ENCODE results near the gene SPAG17. TPM values are rescaled to one million over a fixed set of nuclear protein-coding genes. Genes with fewer than 3 reads are reported as not detected.

SPAG17 gene
- total RNA-seq, 4 donors from 2014 or later = not detected

DNA sequence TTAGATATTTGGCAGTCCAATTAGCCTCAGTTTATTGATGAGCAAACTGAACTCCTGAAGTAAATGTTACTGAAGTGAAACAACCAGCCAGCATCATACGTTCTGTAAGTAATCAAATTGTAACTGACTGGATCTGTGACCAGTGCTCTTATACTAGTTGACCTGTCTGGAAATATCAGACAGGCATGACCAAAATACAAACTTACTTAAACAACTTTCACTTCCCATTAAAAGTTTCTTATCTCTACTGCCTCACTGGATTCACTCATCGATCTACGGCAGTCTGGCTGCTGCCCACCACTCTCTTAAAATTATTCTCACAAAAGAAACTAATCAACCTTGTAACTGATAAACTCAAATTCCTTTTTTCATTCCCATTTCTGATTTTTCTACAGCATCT, 199.1 kb downstream of the SPAG17 start:
- no peak overlapping the region for H3K4me3 ChIP-seq
- no peaks in the 10 kb centered on the region for H3K36me3 ChIP-seq
- in situ Hi-C loops (cut with MboI; ENCODE audit: low sequenced_read_pairs in 4 of 4) = no loop called here
- H3K27me3 ChIP-seq = no peaks in the 10 kb centered on the region
- H3K9me3 ChIP-seq = no peaks in the 10 kb centered on the region
- TF ChIP-seq POLR2A (IDR thresholded peaks at IDR 0.05) = no peak
- ATAC-seq (no peak), DNase-seq (no peak)
- H3K4me1 ChIP-seq = no peaks in the 10 kb centered on the region
- intact Hi-C loops (cut with DNase I; ENCODE audit: low total_unique reads) = no loop called here
- H3K27ac ChIP-seq = no peak overlapping the region

DNA sequence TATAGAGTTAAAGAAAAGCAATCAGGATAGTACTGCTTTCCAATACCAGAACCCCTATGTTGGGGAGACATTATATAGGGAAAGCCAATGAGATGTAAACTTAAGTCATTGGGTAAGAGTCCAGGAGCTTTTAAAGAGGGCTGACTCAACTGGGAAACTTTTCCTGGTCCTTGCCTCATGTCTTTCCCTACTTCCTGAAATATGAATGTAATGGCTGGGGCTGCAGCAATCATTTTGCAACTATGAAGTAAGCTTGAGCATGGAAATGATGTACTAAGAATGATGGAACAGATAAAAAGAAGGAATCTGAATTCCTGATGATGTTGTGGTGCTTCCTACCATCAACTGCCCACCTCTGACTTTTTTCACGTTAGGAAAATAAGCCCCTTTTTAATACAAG, 199.8 kb downstream of the SPAG17 start:
- intact Hi-C loops (cut with DNase I; ENCODE audit: low total_unique reads) (no loop called here), in situ Hi-C loops (cut with MboI; ENCODE audit: low sequenced_read_pairs in 4 of 4) (no loop called here)
- no peak for TF ChIP-seq POLR2A (IDR thresholded peaks at IDR 0.05)
- TF ChIP-seq, protein P1, sequence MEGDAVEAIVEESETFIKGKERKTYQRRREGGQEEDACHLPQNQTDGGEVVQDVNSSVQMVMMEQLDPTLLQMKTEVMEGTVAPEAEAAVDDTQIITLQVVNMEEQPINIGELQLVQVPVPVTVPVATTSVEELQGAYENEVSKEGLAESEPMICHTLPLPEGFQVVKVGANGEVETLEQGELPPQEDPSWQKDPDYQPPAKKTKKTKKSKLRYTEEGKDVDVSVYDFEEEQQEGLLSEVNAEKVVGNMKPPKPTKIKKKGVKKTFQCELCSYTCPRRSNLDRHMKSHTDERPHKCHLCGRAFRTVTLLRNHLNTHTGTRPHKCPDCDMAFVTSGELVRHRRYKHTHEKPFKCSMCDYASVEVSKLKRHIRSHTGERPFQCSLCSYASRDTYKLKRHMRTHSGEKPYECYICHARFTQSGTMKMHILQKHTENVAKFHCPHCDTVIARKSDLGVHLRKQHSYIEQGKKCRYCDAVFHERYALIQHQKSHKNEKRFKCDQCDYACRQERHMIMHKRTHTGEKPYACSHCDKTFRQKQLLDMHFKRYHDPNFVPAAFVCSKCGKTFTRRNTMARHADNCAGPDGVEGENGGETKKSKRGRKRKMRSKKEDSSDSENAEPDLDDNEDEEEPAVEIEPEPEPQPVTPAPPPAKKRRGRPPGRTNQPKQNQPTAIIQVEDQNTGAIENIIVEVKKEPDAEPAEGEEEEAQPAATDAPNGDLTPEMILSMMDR (IDR thresholded peaks at IDR 0.05 in 4 of 5, conservative IDR thresholded peaks at IDR 0.05 in 1 of 5) = no peak
- Histone ChIP-seq H3K36me3 (no peaks in the 10 kb centered on the region), H3K27me3 (no peaks in the 10 kb centered on the region), H3K27ac (no peak overlapping the region), H3K4me3 (no peak overlapping the region), H3K9me3 (no peaks in the 10 kb centered on the region), H3K4me1 (no peaks in the 10 kb centered on the region)
- DNase-seq = no peak
- no peak for ATAC-seq

DNA sequence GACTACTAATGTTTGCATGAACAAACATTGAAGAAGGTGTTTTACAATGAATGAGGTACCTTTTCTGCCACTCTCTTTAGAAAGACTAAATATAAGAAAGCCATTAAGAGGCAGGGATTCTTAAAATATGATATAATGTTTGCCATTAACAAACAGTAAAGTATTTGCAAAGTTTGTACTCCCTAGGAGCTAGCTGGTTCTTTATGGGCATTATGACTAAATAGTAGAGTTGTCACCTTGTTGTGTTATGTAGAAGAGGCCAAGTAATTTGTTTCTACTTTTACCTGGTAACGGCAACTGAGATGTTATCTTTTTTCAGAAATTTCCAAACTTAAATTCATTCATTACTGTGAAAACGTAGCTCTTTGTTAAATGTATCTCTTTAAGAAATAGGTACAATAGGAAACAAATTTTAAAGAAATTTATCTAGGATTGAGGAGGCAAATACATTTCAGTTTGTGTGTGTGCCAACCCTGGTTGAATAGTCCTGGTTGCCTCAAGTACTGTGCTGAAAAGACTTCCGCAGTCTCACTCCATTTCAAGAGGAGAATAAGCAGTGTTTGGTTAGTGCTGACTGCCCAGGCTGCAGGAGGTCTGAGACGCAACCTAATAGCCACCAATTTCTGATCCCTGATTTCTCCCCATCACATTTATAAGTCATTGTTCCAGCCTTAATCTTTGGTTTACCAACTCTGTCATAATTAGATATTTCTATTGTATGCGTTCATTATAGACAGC, 203.4 kb downstream of the SPAG17 start:
- in situ Hi-C loops (cut with MboI; ENCODE audit: low sequenced_read_pairs in 4 of 4) = no loop called here
- ATAC-seq (no peak), DNase-seq (no peak)
- intact Hi-C loops (cut with DNase I; ENCODE audit: low total_unique reads) = no loop called here
- Histone ChIP-seq H3K9me3 (no peaks in the 10 kb centered on the region), H3K36me3 (no peaks in the 10 kb centered on the region), H3K27ac (no peak overlapping the region), H3K4me1 (no peaks in the 10 kb centered on the region), H3K27me3 (no peaks in the 10 kb centered on the region), H3K4me3 (no peak overlapping the region)
- TF ChIP-seq, protein P1 (IDR thresholded peaks at IDR 0.05 in 4 of 5, conservative IDR thresholded peaks at IDR 0.05 in 1 of 5) = no peak
- TF ChIP-seq POLR2A (IDR thresholded peaks at IDR 0.05) = no peak

DNA sequence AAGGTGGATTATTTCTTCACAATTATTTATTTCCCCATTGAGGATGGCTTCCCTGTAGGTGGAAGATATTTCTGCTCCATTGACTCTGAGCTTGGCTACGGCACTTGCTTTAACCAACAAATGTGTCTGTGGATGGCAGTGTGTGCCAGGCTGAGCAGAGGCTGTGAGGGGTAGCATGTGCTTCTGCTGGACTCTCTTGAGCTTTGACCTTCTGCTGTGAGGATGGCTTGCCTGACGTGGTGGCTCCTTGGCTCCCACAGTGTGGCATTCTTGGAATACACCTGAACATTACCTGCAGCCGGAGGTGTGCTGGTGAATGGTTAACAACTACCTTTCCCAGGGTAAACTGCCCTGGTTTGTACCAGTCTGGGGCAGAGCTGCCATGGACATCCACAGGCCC, 208.6 kb downstream of the SPAG17 start:
- ATAC-seq (no peak), DNase-seq (no peak)
- Histone ChIP-seq H3K36me3 (no peaks in the 10 kb centered on the region), H3K9me3 (no peaks in the 10 kb centered on the region), H3K27me3 (no peaks in the 10 kb centered on the region), H3K4me3 (no peak overlapping the region), H3K27ac (no peak overlapping the region), H3K4me1 (no peaks in the 10 kb centered on the region)
- TF ChIP-seq POLR2A (IDR thresholded peaks at IDR 0.05) = no peak
- TF ChIP-seq, protein P1 (IDR thresholded peaks at IDR 0.05 in 4 of 5, conservative IDR thresholded peaks at IDR 0.05 in 1 of 5) = no peak
- in situ Hi-C loops (cut with MboI; ENCODE audit: low sequenced_read_pairs in 4 of 4) = no loop called here
- intact Hi-C loops (cut with DNase I; ENCODE audit: low total_unique reads) = no loop called here

DNA sequence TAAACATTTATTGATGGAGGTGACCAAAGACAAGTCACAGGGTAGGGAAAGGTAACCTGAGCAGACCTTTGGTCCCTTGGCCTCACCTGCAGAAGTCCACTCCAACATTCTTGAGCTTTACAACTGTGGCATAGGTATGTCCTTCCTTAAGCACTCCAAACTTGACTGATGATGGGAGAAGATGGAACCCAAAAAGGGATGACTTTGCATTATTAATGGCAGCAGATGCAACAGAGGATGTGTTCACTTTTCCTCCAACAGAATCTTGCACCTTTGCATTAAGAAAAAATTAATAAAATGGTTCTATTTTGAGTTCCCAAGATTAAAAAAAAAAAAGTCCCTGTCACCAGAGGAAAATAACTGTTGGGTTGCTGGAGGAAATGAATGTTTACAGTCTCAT, 213.3 kb downstream of the SPAG17 start:
- H3K36me3 ChIP-seq = no peaks in the 10 kb centered on the region
- H3K27me3 ChIP-seq = no peaks in the 10 kb centered on the region
- intact Hi-C loops (cut with DNase I; ENCODE audit: low total_unique reads) = no loop called here
- H3K27ac ChIP-seq = no peak overlapping the region
- DNase-seq (no peak), ATAC-seq (no peak)
- TF ChIP-seq POLR2A (IDR thresholded peaks at IDR 0.05) = no peak
- TF ChIP-seq, protein P1 (IDR thresholded peaks at IDR 0.05 in 4 of 5, conservative IDR thresholded peaks at IDR 0.05 in 1 of 5) = no peak
- H3K4me1 ChIP-seq = peaks cover 0 to 8% of the 10 kb centered on the region in 2 donors
- in situ Hi-C loops (cut with MboI; ENCODE audit: low sequenced_read_pairs in 4 of 4) = no loop called here
- no peaks in the 10 kb centered on the region for H3K9me3 ChIP-seq
- no peak overlapping the region for H3K4me3 ChIP-seq

All from gastrocnemius medialis (tissue), 4 donors.